ENCODE results near the gene TMEM109. TPM values are rescaled to one million over a fixed set of nuclear protein-coding genes. Genes with fewer than 3 reads are reported as not detected.
A peak's percentile ranks its signal among the peaks of the same experiment; 100 is the strongest.

The TMEM109 gene
- total and polyA plus RNA-seq, 2 of the 13 experiments (the other 11 are each of a cell fraction or from before 2014, with no cell fraction given): 7.7 to 18.0 TPM

GRCh38 chr11:60924110-60924905, 10.3 kb downstream of the TMEM109 start, which contains the start of gene TMEM132A (continued):
- TF ChIP-seq, protein P1, sequence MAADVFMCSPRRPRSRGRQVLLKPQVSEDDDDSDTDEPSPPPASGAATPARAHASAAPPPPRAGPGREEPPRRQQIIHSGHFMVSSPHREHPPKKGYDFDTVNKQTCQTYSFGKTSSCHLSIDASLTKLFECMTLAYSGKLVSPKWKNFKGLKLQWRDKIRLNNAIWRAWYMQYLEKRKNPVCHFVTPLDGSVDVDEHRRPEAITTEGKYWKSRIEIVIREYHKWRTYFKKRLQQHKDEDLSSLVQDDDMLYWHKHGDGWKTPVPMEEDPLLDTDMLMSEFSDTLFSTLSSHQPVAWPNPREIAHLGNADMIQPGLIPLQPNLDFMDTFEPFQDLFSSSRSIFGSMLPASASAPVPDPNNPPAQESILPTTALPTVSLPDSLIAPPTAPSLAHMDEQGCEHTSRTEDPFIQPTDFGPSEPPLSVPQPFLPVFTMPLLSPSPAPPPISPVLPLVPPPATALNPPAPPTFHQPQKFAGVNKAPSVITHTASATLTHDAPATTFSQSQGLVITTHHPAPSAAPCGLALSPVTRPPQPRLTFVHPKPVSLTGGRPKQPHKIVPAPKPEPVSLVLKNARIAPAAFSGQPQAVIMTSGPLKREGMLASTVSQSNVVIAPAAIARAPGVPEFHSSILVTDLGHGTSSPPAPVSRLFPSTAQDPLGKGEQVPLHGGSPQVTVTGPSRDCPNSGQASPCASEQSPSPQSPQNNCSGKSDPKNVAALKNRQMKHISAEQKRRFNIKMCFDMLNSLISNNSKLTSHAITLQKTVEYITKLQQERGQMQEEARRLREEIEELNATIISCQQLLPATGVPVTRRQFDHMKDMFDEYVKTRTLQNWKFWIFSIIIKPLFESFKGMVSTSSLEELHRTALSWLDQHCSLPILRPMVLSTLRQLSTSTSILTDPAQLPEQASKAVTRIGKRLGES (CRISPR knock-in tag; IDR thresholded peaks at IDR 0.05; ENCODE audit: borderline replicate concordance): no peak
- TF ChIP-seq, protein P2, sequence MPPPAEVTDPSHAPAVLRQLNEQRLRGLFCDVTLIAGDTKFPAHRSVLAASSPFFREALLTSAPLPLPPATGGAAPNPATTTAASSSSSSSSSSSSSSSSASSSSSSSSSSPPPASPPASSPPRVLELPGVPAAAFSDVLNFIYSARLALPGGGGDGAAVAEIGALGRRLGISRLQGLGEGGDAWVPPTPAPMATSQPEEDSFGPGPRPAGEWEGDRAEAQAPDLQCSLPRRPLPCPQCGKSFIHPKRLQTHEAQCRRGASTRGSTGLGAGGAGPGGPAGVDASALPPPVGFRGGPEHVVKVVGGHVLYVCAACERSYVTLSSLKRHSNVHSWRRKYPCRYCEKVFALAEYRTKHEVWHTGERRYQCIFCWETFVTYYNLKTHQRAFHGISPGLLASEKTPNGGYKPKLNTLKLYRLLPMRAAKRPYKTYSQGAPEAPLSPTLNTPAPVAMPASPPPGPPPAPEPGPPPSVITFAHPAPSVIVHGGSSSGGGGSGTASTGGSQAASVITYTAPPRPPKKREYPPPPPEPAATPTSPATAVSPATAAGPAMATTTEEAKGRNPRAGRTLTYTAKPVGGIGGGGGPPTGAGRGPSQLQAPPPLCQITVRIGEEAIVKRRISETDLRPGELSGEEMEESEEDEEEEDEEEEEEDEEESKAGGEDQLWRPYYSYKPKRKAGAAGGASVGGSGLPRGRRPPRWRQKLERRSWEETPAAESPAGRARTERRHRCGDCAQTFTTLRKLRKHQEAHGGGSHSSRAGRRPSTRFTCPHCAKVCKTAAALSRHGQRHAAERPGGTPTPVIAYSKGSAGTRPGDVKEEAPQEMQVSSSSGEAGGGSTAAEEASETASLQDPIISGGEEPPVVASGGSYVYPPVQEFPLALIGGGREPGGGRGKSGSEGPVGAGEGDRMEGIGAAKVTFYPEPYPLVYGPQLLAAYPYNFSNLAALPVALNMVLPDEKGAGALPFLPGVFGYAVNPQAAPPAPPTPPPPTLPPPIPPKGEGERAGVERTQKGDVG (CRISPR knock-in tag; IDR thresholded peaks at IDR 0.05; ENCODE audit: borderline replicate concordance): no peak
- TF ChIP-seq, protein P3, sequence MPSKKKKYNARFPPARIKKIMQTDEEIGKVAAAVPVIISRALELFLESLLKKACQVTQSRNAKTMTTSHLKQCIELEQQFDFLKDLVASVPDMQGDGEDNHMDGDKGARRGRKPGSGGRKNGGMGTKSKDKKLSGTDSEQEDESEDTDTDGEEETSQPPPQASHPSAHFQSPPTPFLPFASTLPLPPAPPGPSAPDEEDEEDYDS (CRISPR knock-in tag; IDR thresholded peaks at IDR 0.05): no peak
- TF ChIP-seq ZNF577 (CRISPR knock-in tag; IDR thresholded peaks at IDR 0.05; ENCODE audit: borderline replicate concordance, low read depth) (no peak), IRF9 (CRISPR knock-in tag; IDR thresholded peaks at IDR 0.05; ENCODE audit: borderline replicate concordance) (no peak), ZNF710 (CRISPR knock-in tag; IDR thresholded peaks at IDR 0.05; ENCODE audit: borderline replicate concordance) (no peak), NR0B2 (CRISPR knock-in tag; IDR thresholded peaks at IDR 0.05) (peak; percentile 57; the same call in 1 of the 2 replicates), SPEN (CRISPR knock-in tag; IDR thresholded peaks at IDR 0.05; ENCODE audit: low read depth) (no peak), CEBPG (CRISPR knock-in tag; IDR thresholded peaks at IDR 0.05) (peak; percentile 22; the same call in 1 of the 2 replicates), RELA (CRISPR knock-in tag; IDR thresholded peaks at IDR 0.05) (no peak), FOXK2 (IDR thresholded peaks at IDR 0.05) (no peak), NAIF1 (CRISPR knock-in tag; IDR thresholded peaks at IDR 0.05; ENCODE audit: borderline replicate concordance) (no peak)
- TF ChIP-seq, protein P4, sequence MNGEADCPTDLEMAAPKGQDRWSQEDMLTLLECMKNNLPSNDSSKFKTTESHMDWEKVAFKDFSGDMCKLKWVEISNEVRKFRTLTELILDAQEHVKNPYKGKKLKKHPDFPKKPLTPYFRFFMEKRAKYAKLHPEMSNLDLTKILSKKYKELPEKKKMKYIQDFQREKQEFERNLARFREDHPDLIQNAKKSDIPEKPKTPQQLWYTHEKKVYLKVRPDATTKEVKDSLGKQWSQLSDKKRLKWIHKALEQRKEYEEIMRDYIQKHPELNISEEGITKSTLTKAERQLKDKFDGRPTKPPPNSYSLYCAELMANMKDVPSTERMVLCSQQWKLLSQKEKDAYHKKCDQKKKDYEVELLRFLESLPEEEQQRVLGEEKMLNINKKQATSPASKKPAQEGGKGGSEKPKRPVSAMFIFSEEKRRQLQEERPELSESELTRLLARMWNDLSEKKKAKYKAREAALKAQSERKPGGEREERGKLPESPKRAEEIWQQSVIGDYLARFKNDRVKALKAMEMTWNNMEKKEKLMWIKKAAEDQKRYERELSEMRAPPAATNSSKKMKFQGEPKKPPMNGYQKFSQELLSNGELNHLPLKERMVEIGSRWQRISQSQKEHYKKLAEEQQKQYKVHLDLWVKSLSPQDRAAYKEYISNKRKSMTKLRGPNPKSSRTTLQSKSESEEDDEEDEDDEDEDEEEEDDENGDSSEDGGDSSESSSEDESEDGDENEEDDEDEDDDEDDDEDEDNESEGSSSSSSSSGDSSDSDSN (CRISPR knock-in tag; IDR thresholded peaks at IDR 0.05): no peak
- TF ChIP-seq, protein P5, sequence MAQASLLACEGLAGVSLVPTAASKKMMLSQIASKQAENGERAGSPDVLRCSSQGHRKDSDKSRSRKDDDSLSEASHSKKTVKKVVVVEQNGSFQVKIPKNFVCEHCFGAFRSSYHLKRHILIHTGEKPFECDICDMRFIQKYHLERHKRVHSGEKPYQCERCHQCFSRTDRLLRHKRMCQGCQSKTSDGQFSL (CRISPR knock-in tag; IDR thresholded peaks at IDR 0.05): peak; percentile 51; the same call in 1 of the 2 replicates
